Right lobe of liver (tissue), 6 donors: ENCODE measurements around the gene TBC1D8. TPM values are rescaled to one million over a fixed set of nuclear protein-coding genes. Genes with fewer than 3 reads are reported as not detected.
"Not testable (repeated sequence)": the region's sequence is repeated elsewhere in the genome, so short reads cannot be mapped to it uniquely, and the experiment has no call there.

Experiments used
- ATAC-seq, 4 donors: fragments of 200-7000 bp; cut with Tn5 transposase; one replicate each; pipeline ENCODE4 v1.9.1; 2020; ENCODE audit warnings: mild to moderate bottlenecking in 4 of 4, moderate library complexity in 4 of 4
- DNase-seq, 3 donors: peaks; one replicate each; pipeline ENCODE4 v3.0.0-alpha.2; 2020
- H3K27ac ChIP-seq, 3 donors: fragments of 200-600 bp; one replicate each; pipeline ENCODE4 v1.8.0; 2022
- H3K27me3 ChIP-seq, 2 donors: fragments of 200-600 bp; one replicate each; pipeline ENCODE4 v1.8.0; 2022
- H3K36me3 ChIP-seq, 4 donors: fragments of 200-600 bp; sonication (generic) in 1 of 4; one replicate each; pipeline versions ENCODE4 v1.5.1 to v1.8.0; 2017 to 2022; ENCODE audit warnings: control low read depth in 1 of 4
- H3K4me1 ChIP-seq, 4 donors: fragments of 200-600 bp; sonication (generic) in 1 of 4; one replicate each; pipeline versions ENCODE4 v1.5.1 to v1.8.0; 2017 to 2022; ENCODE audit warnings: control low read depth in 1 of 4
- H3K4me3 ChIP-seq, 3 donors: fragments of 200-600 bp; one replicate each; pipeline ENCODE4 v1.8.0; 2022
- H3K9me3 ChIP-seq, 4 donors: fragments of 200-600 bp; sonication (generic) in 1 of 4; one replicate each; pipeline versions ENCODE4 v1.5.1 to v1.8.0; 2017 to 2022; ENCODE audit warnings: control low read depth in 1 of 4
- POLR2A ChIP-seq: fragments of 450-650 bp; IDR thresholded peaks from one replicate; pipeline ENCODE4 v1.6.1; 2017; ENCODE audit warnings: antibody characterized with exemption, mild to moderate bottlenecking
- WGBS: methylation state at CpG from one replicate; pipeline ENCODE4 v1.1.6; 2018; ENCODE audit warnings: low coverage, low lambda C conversion rate; ENCODE audit not compliant: insufficient coverage; ENCODE audit errors: missing lambda C conversion rate; 5-methylcytosine and 5-hydroxymethylcytosine counted together
- intact Hi-C, 2 donors: fragments of 100-400 bp; cut with DNase I; formaldehyde crosslinking; loops; one replicate each; pipeline versions ENCODE4 v1.11.2 to v1.14.1; 2022
- total RNA-seq, 6 experiments: library from RNA; depleted of rRNA in 2 of 6; stranded (reverse); fragments of >200 nt in 2 of 6; fragmentation: NEBNext Ultra II Directional in 3 of 6; extraction: Animal tissue kit (Norgen Biotek cat#: 25700) in 3 of 6; gene quantifications; one replicate each; pipeline versions ENCODE4 v1.1.0 to v1.2.4, GENCODE V29; 2016 to 2023
- TF ChIP-seq, protein P1 (sequence below), 4 donors: fragments of 200-600 bp in 3 of 4; fragments of 450-650 bp in 1 of 4; IDR thresholded peaks; one replicate each; pipeline versions ENCODE4 v1.5.1 to v1.8.0; 2016 to 2022; ENCODE audit warnings: antibody characterized with exemption in 4 of 4, mild to moderate bottlenecking in 2 of 4
- donor health status: DM: no; HTN: yes; CAD: no.
- donor health status: DM: no; HTN: no; CAD: no.
- donor health status: DM: no; HTN: no; CAD: no.
- donor health status: DM: no; HTN: yes; CAD: no.
- donor health status: DM: no; HTN: yes; CAD: no.

TBC1D8 gene
- total RNA-seq, 6 experiments from 2014 or later, result 17.3 to 31.2 (median 21.5) TPM

DNA sequence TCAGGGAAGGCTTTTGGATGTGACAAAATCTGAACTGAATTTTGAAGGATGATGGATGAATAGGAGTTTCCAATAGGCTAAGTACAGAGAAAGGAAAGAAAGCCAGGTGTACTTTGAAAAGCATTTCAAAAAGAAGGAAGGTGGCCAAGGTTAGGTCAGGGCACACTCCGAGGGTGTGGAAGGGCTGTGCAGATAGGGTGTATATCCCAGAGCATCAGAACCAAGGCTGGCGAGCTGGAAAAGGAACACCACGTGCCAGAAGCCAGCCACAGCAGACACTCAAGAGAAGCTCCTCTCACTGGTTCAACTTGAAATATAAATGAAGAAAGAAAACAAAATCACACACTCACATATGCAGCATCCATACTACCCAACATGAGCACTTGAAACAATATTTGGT, 98.1 kb downstream of the TBC1D8 start:
- WGBS, result 57% methylated on average over 1 of the region's 3 CpGs

DNA sequence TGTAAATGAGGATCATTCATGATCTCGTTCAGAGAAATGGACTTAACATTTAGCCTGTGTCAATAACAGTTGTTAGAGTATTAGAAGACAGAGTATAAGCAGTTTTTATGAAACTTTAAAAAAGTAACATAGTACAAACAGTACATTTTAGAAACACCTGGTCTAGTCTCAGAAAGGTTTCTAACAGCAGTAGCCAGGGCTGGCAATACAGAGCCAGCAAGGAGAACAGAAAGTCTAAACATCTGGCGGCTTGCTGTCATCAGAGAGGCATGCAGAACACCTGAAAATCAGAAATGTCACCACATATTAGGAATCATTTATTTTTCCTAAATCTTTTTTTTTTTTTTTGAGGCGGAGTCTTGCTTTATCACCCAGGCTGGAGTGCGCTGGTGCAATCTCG, 99.0 kb downstream of the TBC1D8 start:
- no peaks in the 10 kb centered on the region for H3K9me3 ChIP-seq
- no peak for ATAC-seq
- no peak overlapping the region for H3K27ac ChIP-seq
- no peak for DNase-seq
- TF ChIP-seq, protein P1, sequence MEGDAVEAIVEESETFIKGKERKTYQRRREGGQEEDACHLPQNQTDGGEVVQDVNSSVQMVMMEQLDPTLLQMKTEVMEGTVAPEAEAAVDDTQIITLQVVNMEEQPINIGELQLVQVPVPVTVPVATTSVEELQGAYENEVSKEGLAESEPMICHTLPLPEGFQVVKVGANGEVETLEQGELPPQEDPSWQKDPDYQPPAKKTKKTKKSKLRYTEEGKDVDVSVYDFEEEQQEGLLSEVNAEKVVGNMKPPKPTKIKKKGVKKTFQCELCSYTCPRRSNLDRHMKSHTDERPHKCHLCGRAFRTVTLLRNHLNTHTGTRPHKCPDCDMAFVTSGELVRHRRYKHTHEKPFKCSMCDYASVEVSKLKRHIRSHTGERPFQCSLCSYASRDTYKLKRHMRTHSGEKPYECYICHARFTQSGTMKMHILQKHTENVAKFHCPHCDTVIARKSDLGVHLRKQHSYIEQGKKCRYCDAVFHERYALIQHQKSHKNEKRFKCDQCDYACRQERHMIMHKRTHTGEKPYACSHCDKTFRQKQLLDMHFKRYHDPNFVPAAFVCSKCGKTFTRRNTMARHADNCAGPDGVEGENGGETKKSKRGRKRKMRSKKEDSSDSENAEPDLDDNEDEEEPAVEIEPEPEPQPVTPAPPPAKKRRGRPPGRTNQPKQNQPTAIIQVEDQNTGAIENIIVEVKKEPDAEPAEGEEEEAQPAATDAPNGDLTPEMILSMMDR (IDR thresholded peaks at IDR 0.05), result no peak
- TF ChIP-seq POLR2A, result no peak
- intact Hi-C loops, result no loop called here
- H3K4me3 ChIP-seq, result no peak overlapping the region
- H3K27me3 ChIP-seq, result no peaks in the 10 kb centered on the region
- H3K36me3 ChIP-seq, result peaks cover 0 to 35% (median 5%) of the 10 kb centered on the region in 4 donors
- peaks cover 0 to 1% (median 0%) of the 10 kb centered on the region in 4 donors for H3K4me1 ChIP-seq
- 87% methylated on average over 5 of the region's 5 CpGs for WGBS

More for the DNA sequence above, 98.1 kb downstream of the TBC1D8 start:
- no peak overlapping the region for H3K27ac ChIP-seq
- DNase-seq (no peak), ATAC-seq (no peak)
- TF ChIP-seq, protein P1 (IDR thresholded peaks at IDR 0.05), result no peak
- no peak for TF ChIP-seq POLR2A
- H3K27me3 ChIP-seq, result no peaks in the 10 kb centered on the region
- no peak overlapping the region for H3K4me3 ChIP-seq
- no peaks in the 10 kb centered on the region for H3K9me3 ChIP-seq
- H3K36me3 ChIP-seq, result peaks cover 0 to 37% (median 5%) of the 10 kb centered on the region in 4 donors
- intact Hi-C loops, result no loop called here
- peaks cover 0 to 3% (median 0%) of the 10 kb centered on the region in 4 donors for H3K4me1 ChIP-seq

DNA sequence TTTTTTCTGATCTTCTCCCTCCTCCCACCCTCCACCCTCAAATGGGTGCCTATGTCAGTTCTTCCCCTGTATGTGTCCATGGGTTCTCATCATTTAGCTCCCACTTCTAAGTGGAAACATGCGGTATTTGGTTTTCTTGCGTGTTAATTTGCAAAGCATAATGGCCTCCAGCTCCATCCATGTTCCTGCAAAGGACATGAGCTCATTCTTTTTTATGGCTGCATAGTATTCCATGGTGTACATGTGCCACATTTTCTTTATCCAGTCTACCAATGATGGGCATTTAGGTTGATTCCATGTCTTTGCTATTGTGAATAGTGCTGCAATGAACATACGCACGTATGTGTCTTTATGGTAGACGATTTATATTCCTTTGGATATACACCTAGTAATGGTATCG, 100.3 kb downstream of the TBC1D8 start:
- H3K27ac ChIP-seq, intact Hi-C loops, H3K9me3 ChIP-seq, ATAC-seq, H3K4me3 ChIP-seq, DNase-seq, H3K27me3 ChIP-seq, H3K4me1 ChIP-seq: not testable (repeated sequence)
- 97% methylated on average over 6 of the region's 6 CpGs for WGBS
- peaks cover 0 to 33% (median 5%) of the 10 kb centered on the region in 4 donors for H3K36me3 ChIP-seq

DNA sequence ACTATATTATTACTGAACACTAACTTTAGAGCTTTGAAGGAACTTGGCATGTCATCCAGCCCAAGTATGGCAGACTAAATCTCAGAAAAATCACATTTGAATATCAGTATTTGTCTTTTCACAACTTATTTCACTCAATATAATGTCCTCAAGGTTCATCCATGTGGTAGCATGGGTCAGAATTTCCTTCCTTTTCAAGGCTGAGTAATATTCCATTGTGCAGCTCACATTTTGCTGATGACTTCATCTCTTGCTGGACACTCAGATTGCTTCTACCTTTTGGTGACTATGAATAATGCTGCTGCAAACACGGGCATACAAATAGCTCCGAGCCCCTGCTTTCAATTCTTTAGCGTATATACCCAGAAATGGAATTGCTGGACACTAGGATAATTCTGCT, 102.4 kb downstream of the TBC1D8 start:
- intact Hi-C loops, result no loop called here

DNA sequence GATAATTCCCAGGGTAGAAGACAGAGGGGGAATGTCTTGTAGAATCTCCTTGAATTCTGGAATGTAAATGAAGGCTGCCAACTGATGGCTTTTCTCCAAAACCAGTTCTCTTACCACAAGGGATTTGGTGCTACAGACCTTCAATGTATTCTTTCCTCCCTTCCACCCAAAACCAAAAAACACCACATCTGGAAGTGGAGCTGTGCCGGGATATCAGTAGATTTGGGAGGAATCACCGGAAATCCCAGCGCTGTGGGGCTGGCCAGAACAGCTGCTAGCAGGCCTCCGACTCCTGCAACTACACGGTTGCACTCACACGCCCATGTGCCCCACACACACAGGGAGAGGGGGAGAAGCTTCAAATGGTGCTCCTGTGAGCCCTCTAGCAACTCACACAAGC, 103.4 kb downstream of the TBC1D8 start:
- no peak overlapping the region for H3K4me3 ChIP-seq
- H3K36me3 ChIP-seq, result peaks cover 0 to 18% (median 5%) of the 10 kb centered on the region in 4 donors
- H3K27me3 ChIP-seq, result no peaks in the 10 kb centered on the region
- no peak for TF ChIP-seq POLR2A
- TF ChIP-seq, protein P1 (IDR thresholded peaks at IDR 0.05), result no peak
- no CpG with 5 or more reads among the region's 6 CpGs for WGBS
- ATAC-seq (no peak), DNase-seq (no peak)
- no peak overlapping the region for H3K27ac ChIP-seq
- intact Hi-C loops, result no loop called here
- H3K4me1 ChIP-seq, result no peaks in the 10 kb centered on the region
- no peaks in the 10 kb centered on the region for H3K9me3 ChIP-seq

More for the DNA sequence above, 102.4 kb downstream of the TBC1D8 start:
- DNase-seq (no peak), ATAC-seq (no peak)
- WGBS, result 93% methylated on average over 3 of the region's 3 CpGs
- Histone ChIP-seq H3K4me3 (no peak overlapping the region), H3K27ac (no peak overlapping the region), H3K36me3 (peaks cover 0 to 26% (median 5%) of the 10 kb centered on the region in 4 donors), H3K9me3 (no peaks in the 10 kb centered on the region), H3K4me1 (no peaks in the 10 kb centered on the region), H3K27me3 (no peaks in the 10 kb centered on the region)
- TF ChIP-seq, protein P1 (IDR thresholded peaks at IDR 0.05), result no peak
- no peak for TF ChIP-seq POLR2A
